B cell (primary cell): ENCODE measurements around the gene HTRA3. TPM values are rescaled to one million over a fixed set of nuclear protein-coding genes. Genes with fewer than 3 reads are reported as not detected.
A peak's percentile ranks its signal among the peaks of the same experiment; 100 is the strongest.

Experiments used
- ATAC-seq: fragments of 200-7000 bp; cut with Tn5 transposase; one replicate; pipeline ENCODE4 v1.10.0; 2021; ENCODE audit warnings: low read depth, mild to moderate bottlenecking, moderate number of reproducible peaks, moderate library complexity
- CTCF ChIA-PET: fragments of 350-600 bp; sonication (Branson Sonifier 250); formaldehyde crosslinking; loops from one replicate; lab custom pipeline; 2021; ENCODE audit warnings: antibody characterized with exemption, inconsistent platforms; lab: Charles Lee
- POLR2A ChIA-PET: fragments of 350-600 bp; sonication (Branson Sonifier 250); formaldehyde crosslinking; loops from one replicate; lab custom pipeline; 2021; ENCODE audit warnings: antibody characterized with exemption; lab: Charles Lee
- DNase-seq: peaks from one replicate; pipeline ENCODE4 v3.0.0; 2013
- H2AFZ ChIP-seq: 2 replicates; pipeline ENCODE4 v1.6.1; 2012; ENCODE audit warnings: mild to moderate bottlenecking, low read depth, low read length; ENCODE audit not compliant: insufficient read depth, poor library complexity, severe bottlenecking
- H3K27ac ChIP-seq, 2 donors: 1 replicate in 1 of 2; 2 replicates in 1 of 2; pipeline ENCODE4 v1.5.1; 2012 to 2013; ENCODE audit warnings: low read length in 2 of 2, mild to moderate bottlenecking in 2 of 2, moderate library complexity in 1 of 2
- H3K27me3 ChIP-seq, 4 experiments: fragments of 200-600 bp in 1 of 4; sonication (generic) in 1 of 4; replicated peaks in 1 of 4; 1 replicate in 2 of 4; 2 replicates in 2 of 4; pipeline versions ENCODE4 v1.6.1 to v1.7.0; 2013 to 2016; ENCODE audit warnings: low read length in 3 of 4, mild to moderate bottlenecking in 2 of 4, mixed read lengths in 1 of 4, moderate library complexity in 1 of 4; ENCODE audit not compliant: insufficient read depth in 4 of 4, control insufficient read depth in 3 of 4; ENCODE audit errors: control extremely low read depth in 1 of 4
- H3K36me3 ChIP-seq, 2 experiments: replicated peaks in 1 of 2; 1 replicate in 1 of 2; 2 replicates in 1 of 2; pipeline versions ENCODE4 v1.6.1 to v1.7.1; 2013; ENCODE audit warnings: low read length in 1 of 2; ENCODE audit not compliant: insufficient read depth in 2 of 2, control insufficient read depth in 1 of 2; ENCODE audit errors: control extremely low read depth in 1 of 2, extremely low read depth in 1 of 2
- H3K4me1 ChIP-seq, 2 donors: fragments of 200-600 bp in 1 of 2; sonication (generic) in 1 of 2; 1 replicate in 1 of 2; 2 replicates in 1 of 2; pipeline versions ENCODE4 v1.5.1 to v1.6.1; 2013 to 2017; ENCODE audit warnings: low read length in 2 of 2; ENCODE audit not compliant: control insufficient read depth in 2 of 2, insufficient read depth in 2 of 2
- H3K4me2 ChIP-seq: replicated peaks from 2 replicates; pipeline ENCODE3; 2012; ENCODE audit warnings: mild to moderate bottlenecking, low read depth, low read length; ENCODE audit not compliant: poor library complexity, severe bottlenecking
- H3K4me3 ChIP-seq, 5 experiments: fragments of 200-600 bp in 1 of 5; sonication (generic) in 1 of 5; 1 replicate in 3 of 5; 2 replicates in 2 of 5; pipeline versions ENCODE4 v1.5.1 to v1.7.0; 2011 to 2016; ENCODE audit warnings: low read length in 4 of 5, mild to moderate bottlenecking in 4 of 5, low read depth in 2 of 5, control low read depth in 1 of 5, moderate library complexity in 1 of 5; ENCODE audit not compliant: insufficient read depth in 1 of 5; ENCODE audit errors: control extremely low read depth in 1 of 5, extremely low read depth in 1 of 5
- H3K79me2 ChIP-seq: fragments of 200-600 bp; sonication (generic); one replicate; pipeline ENCODE4 v1.6.0; 2016; ENCODE audit warnings: low read length; ENCODE audit not compliant: control insufficient read depth, insufficient read depth
- H3K9ac ChIP-seq: fragments of 200-600 bp; sonication (generic); 2 replicates; pipeline ENCODE4 v1.6.1; 2017; ENCODE audit warnings: mild to moderate bottlenecking, low read length, moderate library complexity
- H3K9me3 ChIP-seq, 3 donors: one replicate each; pipeline versions ENCODE4 v1.6.1 to v1.7.1; 2013; ENCODE audit warnings: low read length in 2 of 3; ENCODE audit not compliant: control insufficient read depth in 2 of 3, insufficient read depth in 1 of 3; ENCODE audit errors: control extremely low read depth in 1 of 3
- H4K20me1 ChIP-seq: 2 replicates; pipeline ENCODE4 v1.6.0; 2012; ENCODE audit warnings: mild to moderate bottlenecking, low read length; ENCODE audit not compliant: insufficient read depth, control insufficient read depth, poor library complexity, severe bottlenecking
- H3K27ac Mint-ChIP-seq: one replicate; pipeline ENCODE4 v1.8.0; 2021; ENCODE audit warnings: mixed read lengths
- H3K27me3 Mint-ChIP-seq: one replicate; pipeline ENCODE4 v1.8.0; 2021; ENCODE audit warnings: mixed read lengths
- H3K4me1 Mint-ChIP-seq: one replicate; pipeline ENCODE4 v1.8.0; 2021; ENCODE audit warnings: mixed read lengths
- H3K4me3 Mint-ChIP-seq: one replicate; pipeline ENCODE4 v1.8.0; 2021; ENCODE audit warnings: mixed read lengths
- H3K9me3 Mint-ChIP-seq: one replicate; pipeline ENCODE4 v1.8.0; 2022; ENCODE audit warnings: mixed read lengths; ENCODE audit not compliant: insufficient read depth
- EZH2 ChIP-seq: IDR thresholded peaks from 2 replicates; pipeline ENCODE4 v1.6.1; 2012; ENCODE audit warnings: borderline replicate concordance, low read depth, mild to moderate bottlenecking, moderate library complexity, low read length; ENCODE audit not compliant: insufficient read depth, poor library complexity, severe bottlenecking
- WGBS: methylation state at CpG from one replicate; pipeline ENCODE4 v1.1.5; 2013; ENCODE audit warnings: missing lambda C conversion rate; ENCODE audit not compliant: insufficient coverage; 5-methylcytosine and 5-hydroxymethylcytosine counted together
- intact Hi-C: fragments of 100-400 bp; cut with micrococcal nuclease; formaldehyde crosslinking; loops from one replicate; pipeline ENCODE4 v1.10.0; 2022
- polyA plus RNA-seq: library from polyadenylated mRNA; depleted of rRNA; stranded (reverse); fragments of >200 nt; gene quantifications from 2 replicates; pipeline ENCODE4 v1.2.3, GENCODE V29; 2012
- total RNA-seq, 2 donors: library from RNA; stranded (reverse); fragments of 120-200 nt in 1 of 2; gene quantifications; 1 replicate in 1 of 2; 2 replicates in 1 of 2; pipeline versions ENCODE4 v1.2.3 to v1.2.4, GENCODE V29; 2013 to 2022
- TF ChIP-seq, protein P1 (sequence below): fragments of 200-600 bp; IDR thresholded peaks from one replicate; pipeline ENCODE4 v1.8.0; 2022; ENCODE audit warnings: antibody characterized with exemption, mild to moderate bottlenecking

The HTRA3 gene
- total and polyA plus RNA-seq, 2 donors (not counting 1 experiment from before 2014, with no cell fraction given), result not detected

- ATAC-seq (no peak), DNase-seq (no peak)
- Histone ChIP-seq H3K9ac (no peak overlapping the region), H4K20me1 (peaks cover 62% of the 10 kb centered on the region), H3K79me2 (peaks cover 4% of the 10 kb centered on the region), H3K9me3 (no peaks in the 10 kb centered on the region), H3K4me3 (no peak overlapping the region), H3K4me1 (peaks cover 17 to 41% of the 10 kb centered on the region in 2 donors), H3K27ac (no peak overlapping the region), H3K36me3 (peaks cover 7 to 68% of the 10 kb centered on the region in 2 experiments), H3K4me2 (no peak overlapping the region), H3K27me3 (no peaks in the 10 kb centered on the region), H2AFZ (no peak overlapping the region)
- H3K27me3 Mint-ChIP-seq, result no peaks in the 10 kb centered on the region
- CTCF ChIA-PET, result interaction anchor here (2.3 to 5.5 kb wide), 2 partner anchors 16 to 51 kb away, joined by 11 to 35 read pairs; no protein-coding TSS in a partner anchor
- WGBS, result 52% methylated on average over 31 of the region's 31 CpGs
- peaks cover 37% of the 10 kb centered on the region for H3K4me1 Mint-ChIP-seq
- intact Hi-C loops, result loop anchor here (5.0 kb wide), 1 partner anchor 35 kb away; no protein-coding TSS in a partner anchor
- POLR2A ChIA-PET, result interaction anchor here (1.5 to 5.3 kb wide), 2 partner anchors 15 to 26 kb away, joined by 4 to 50 read pairs; partner anchors contain the start of gene SH3TC1
- no peak overlapping the region for H3K27ac Mint-ChIP-seq
- no peak overlapping the region for H3K4me3 Mint-ChIP-seq
- TF ChIP-seq EZH2, result no peak
- TF ChIP-seq, protein P1, sequence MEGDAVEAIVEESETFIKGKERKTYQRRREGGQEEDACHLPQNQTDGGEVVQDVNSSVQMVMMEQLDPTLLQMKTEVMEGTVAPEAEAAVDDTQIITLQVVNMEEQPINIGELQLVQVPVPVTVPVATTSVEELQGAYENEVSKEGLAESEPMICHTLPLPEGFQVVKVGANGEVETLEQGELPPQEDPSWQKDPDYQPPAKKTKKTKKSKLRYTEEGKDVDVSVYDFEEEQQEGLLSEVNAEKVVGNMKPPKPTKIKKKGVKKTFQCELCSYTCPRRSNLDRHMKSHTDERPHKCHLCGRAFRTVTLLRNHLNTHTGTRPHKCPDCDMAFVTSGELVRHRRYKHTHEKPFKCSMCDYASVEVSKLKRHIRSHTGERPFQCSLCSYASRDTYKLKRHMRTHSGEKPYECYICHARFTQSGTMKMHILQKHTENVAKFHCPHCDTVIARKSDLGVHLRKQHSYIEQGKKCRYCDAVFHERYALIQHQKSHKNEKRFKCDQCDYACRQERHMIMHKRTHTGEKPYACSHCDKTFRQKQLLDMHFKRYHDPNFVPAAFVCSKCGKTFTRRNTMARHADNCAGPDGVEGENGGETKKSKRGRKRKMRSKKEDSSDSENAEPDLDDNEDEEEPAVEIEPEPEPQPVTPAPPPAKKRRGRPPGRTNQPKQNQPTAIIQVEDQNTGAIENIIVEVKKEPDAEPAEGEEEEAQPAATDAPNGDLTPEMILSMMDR, result no peak
- H3K9me3 Mint-ChIP-seq, result no peaks in the 10 kb centered on the region
Observed at GRCh38 chr4:8227201-8227770, 42.3 kb upstream of the HTRA3 start.

DNA sequence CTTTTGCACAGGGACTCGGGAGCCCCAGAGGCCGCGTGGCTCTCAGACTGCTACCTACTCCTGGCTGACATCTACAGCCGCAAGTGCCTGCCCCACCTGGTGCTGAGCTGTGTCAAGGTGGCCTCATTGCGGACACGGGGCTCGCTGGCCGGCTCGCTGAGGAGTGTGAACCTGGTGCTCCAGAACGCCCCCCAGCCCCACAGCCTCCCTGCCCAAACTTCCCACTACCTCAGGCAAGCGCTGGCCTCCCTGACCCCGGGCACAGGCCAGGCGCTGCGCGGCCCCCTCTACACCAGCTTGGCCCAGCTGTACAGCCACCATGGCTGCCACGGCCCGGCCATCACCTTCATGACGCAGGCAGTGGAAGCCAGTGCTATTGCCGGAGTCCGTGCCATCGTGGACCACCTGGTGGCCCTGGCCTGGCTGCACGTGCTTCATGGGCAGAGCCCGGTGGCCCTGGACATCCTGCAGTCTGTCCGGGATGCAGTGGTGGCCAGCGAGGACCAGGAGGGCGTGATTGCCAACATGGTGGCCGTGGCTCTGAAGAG, 41.7 kb upstream of the HTRA3 start:
- TF ChIP-seq EZH2, result no peak
- TF ChIP-seq, protein P1, result no peak
- peaks cover 17 to 41% of the 10 kb centered on the region in 2 donors for H3K4me1 ChIP-seq
- peaks cover 67% of the 10 kb centered on the region for H4K20me1 ChIP-seq
- no peaks in the 10 kb centered on the region for H3K9me3 ChIP-seq
- H3K4me2 ChIP-seq, result peak overlapping the region; percentile 63
- no peaks in the 10 kb centered on the region for H3K9me3 Mint-ChIP-seq
- H3K79me2 ChIP-seq, result peaks cover 9% of the 10 kb centered on the region
- ATAC-seq, result no peak
- no peak overlapping the region for H3K4me3 ChIP-seq
- intact Hi-C loops, result loop anchor here (2.0 to 5.0 kb wide), 4 partner anchors 27 to 69 kb away; partner anchors contain the start of gene ABLIM2
- no peak overlapping the region for H3K27ac Mint-ChIP-seq
- ChIA-PET POLR2A (interaction anchor here (1.2 to 5.3 kb wide), 3 partner anchors 14 to 68 kb away, joined by 3 to 50 read pairs (median 4); partner anchors contain the start of gene SH3TC1), CTCF (interaction anchor here (0.5 to 5.5 kb wide), 5 partner anchors 14 to 51 kb away, joined by 3 to 35 read pairs (median 14); partner anchors contain the start of gene SH3TC1)
- no peak overlapping the region for H2AFZ ChIP-seq
- H3K9ac ChIP-seq, result no peak overlapping the region
- peaks cover 39% of the 10 kb centered on the region for H3K4me1 Mint-ChIP-seq
- no peak overlapping the region for H3K4me3 Mint-ChIP-seq
- H3K27me3 Mint-ChIP-seq, result no peaks in the 10 kb centered on the region
- WGBS, result 89% methylated on average over 27 of the region's 27 CpGs
- peaks cover 7 to 69% of the 10 kb centered on the region in 2 experiments for H3K36me3 ChIP-seq
- peak overlapping the region; percentile 7 to 73 for H3K27ac ChIP-seq
- H3K27me3 ChIP-seq, result no peaks in the 10 kb centered on the region
- DNase-seq, result no peak
